Dedifferentiated amniotic fluid mesenchymal stem cell (primary cell): ENCODE results near the gene CDH3.

Experiments
- DNase-seq: peaks from one replicate; pipeline ENCODE4 v3.0.0-alpha.2; 2016; ENCODE audit errors: extremely low spot score

Gene CDH3

DNA sequence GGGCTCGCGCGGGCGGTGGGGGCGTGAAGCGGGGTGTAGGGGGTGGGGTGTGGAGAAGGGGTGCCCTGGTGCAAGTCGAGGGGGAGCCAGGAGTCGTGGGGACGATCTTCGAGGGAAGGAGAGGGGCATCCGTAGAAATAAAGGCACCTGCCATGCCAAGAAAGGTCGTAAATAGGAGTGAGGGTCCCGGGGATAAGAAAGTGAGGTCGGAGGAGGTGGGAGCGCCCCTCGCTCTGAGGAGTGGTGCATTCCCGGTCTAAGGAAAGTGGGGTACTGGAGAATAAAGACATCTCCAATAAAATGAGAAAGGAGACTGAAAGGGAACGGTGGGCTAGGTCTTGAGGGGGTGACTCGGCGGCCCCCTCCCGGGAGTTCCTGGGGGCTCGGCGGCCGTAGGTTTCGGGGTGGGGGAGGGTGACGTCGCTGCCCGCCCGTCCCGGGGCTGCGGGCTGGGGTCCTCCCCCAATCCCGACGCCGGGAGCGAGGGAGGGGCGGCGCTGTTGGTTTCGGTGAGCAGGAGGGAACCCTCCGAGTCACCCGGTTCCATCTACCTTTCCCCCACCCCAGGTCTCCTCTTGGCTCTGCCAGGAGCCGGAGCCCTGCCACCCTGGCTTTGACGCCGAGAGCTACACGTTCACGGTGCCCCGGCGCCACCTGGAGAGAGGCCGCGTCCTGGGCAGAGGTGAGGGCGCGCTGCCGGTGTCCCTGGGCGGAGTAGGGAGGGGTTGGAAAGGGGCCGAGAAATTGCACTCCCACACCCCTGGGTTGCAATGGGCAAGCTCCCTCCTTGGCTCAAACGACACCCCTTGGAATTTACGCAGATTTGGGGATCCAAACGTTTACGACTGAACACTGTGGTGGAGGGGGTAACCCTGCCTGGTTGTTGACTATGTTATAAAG lies 92.9 kb downstream of the CDH3 start:
- no peak for DNase-seq

- no peak for DNase-seq
Measured at GRCh38 chr16:68739964-68740627, 95.0 kb downstream of the CDH3 start.

- no peak for DNase-seq
Measured at GRCh38 chr16:68740628-68741346, 95.7 kb downstream of the CDH3 start.

DNA sequence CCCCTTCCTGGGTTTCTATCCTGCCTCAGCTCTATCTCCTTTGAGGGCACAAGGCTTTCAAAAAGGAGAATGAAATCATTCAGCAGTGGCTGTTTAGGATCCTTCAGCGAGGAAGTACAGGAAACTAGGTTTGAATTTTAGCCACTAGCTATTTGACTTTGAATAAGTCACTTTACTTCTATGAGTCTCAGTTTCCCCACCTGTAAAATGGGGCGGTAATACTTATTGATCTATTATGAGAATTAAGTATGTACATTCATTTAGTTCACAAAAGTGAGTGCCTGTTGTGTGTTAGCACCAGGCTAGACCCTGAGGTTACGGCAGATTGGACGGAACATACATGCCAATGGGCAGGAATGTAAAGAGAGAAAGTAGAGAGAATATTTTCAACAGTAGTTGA lies 98.6 kb downstream of the CDH3 start:
- no peak for DNase-seq

GRCh38 chr16:68744744-68745280 lies 99.7 kb downstream of the CDH3 start:
- DNase-seq, result no peak

DNA sequence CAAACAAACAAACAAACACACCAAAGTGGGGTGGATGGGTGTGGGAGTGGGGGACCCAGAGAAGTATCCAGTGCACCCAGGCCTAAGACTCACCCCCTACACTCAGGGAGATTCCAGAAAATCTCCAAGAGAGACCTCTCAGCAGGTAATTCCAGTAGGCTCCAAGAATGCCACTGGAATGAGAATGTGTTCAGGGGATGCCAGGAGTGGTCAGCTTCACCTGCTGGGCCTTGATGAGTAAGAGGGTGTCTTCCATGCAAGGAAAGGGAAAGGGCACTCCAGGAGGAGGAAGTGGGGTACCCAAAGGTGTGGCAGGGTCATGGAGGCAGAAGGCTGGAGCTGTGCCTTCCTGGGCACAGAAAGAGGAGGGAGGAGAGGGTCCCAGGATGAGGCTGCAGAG lies 101.8 kb downstream of the CDH3 start:
- no peak for DNase-seq

DNA sequence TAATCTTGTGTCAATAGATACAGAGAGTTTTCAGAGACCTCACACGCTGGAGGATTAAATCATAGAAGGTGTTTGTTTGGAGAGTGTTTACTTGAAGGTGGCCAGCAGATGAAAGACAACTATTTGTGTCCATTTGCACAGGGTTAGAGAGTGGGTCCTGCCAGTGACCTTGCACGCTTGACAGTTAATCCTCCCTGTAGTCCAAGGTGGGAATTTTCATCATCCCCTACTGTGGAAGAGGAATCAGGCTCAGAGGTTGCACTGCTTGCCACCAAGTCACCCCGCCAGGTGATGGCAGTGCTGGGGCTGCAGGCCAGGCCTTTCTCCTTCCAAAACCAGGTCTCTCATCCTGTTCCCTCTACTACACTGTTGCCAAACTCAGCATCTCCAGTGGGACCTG lies 104.3 kb downstream of the CDH3 start:
- no peak for DNase-seq
